ENCODE measurements around the gene AGMO.

The AGMO gene

DNA sequence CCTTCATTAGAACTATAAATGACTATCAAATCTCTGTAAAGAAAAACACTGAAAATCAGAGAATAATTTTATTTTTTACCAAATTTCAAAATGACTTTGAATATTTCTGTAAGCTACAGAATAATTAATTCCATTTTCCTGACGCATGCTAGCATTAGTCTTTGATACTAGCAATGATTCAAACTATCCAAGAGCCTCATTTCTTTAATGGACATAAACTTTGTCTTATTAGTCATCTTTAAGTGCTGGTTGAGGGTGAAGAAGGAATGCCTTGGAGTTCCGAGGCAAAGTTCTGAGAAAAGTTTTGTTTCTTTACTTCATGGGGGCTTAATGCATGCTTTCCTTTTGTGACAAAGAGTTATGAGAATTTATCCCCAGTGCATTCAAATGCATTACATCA, 137.3 kb downstream of the AGMO start:
- TF ChIP-seq EZH2phosphoT487 (conservative IDR thresholded peaks at IDR 0.05; ENCODE audit: low read length): no peak
- TF ChIP-seq, protein P1, sequence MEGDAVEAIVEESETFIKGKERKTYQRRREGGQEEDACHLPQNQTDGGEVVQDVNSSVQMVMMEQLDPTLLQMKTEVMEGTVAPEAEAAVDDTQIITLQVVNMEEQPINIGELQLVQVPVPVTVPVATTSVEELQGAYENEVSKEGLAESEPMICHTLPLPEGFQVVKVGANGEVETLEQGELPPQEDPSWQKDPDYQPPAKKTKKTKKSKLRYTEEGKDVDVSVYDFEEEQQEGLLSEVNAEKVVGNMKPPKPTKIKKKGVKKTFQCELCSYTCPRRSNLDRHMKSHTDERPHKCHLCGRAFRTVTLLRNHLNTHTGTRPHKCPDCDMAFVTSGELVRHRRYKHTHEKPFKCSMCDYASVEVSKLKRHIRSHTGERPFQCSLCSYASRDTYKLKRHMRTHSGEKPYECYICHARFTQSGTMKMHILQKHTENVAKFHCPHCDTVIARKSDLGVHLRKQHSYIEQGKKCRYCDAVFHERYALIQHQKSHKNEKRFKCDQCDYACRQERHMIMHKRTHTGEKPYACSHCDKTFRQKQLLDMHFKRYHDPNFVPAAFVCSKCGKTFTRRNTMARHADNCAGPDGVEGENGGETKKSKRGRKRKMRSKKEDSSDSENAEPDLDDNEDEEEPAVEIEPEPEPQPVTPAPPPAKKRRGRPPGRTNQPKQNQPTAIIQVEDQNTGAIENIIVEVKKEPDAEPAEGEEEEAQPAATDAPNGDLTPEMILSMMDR (IDR thresholded peaks at IDR 0.05; ENCODE audit: insufficient read depth, low read length, poor library complexity, severe bottlenecking): no peak
- H3K4me3 ChIP-seq (ENCODE audit: insufficient read depth, low read length, poor library complexity, severe bottlenecking): no peak overlapping the region
- no peak overlapping the region for H3K4me2 ChIP-seq (ENCODE audit: low read depth, low read length, poor library complexity, severe bottlenecking)
- H2AFZ ChIP-seq (ENCODE audit: low read depth, low read length, severe bottlenecking): no peak overlapping the region
- no peaks in the 10 kb centered on the region for H3K36me3 ChIP-seq (ENCODE audit: low read length)
- H3K27me3 ChIP-seq (ENCODE audit: low read length): no peaks in the 10 kb centered on the region
- H4K20me1 ChIP-seq (ENCODE audit: low read depth, low read length): no peaks in the 10 kb centered on the region
- H3K27ac ChIP-seq (ENCODE audit: low read depth, low read length): no peak overlapping the region
- H3F3A ChIP-seq (ENCODE audit: insufficient read depth): no peaks in the 10 kb centered on the region
- H3K9ac ChIP-seq (ENCODE audit: low read length): no peak overlapping the region
- no peaks in the 10 kb centered on the region for H3K9me3 ChIP-seq (ENCODE audit: insufficient read depth, low read length)
- H3K9me2 ChIP-seq (replicated peaks; ENCODE audit: insufficient read depth, low read length): no peaks in the 10 kb centered on the region
- no peaks in the 10 kb centered on the region for H3K79me2 ChIP-seq (ENCODE audit: insufficient read depth, low read length)

GRCh38 chr7:15419596-15419995, 142.2 kb downstream of the AGMO start:
- H3K79me2 ChIP-seq (ENCODE audit: insufficient read depth, low read length): no peaks in the 10 kb centered on the region
- no peaks in the 10 kb centered on the region for H3K27me3 ChIP-seq (ENCODE audit: low read length)
- H3F3A ChIP-seq (ENCODE audit: insufficient read depth): no peaks in the 10 kb centered on the region
- H3K4me3 ChIP-seq (ENCODE audit: insufficient read depth, low read length, poor library complexity, severe bottlenecking): no peak overlapping the region
- no peak overlapping the region for H3K4me2 ChIP-seq (ENCODE audit: low read depth, low read length, poor library complexity, severe bottlenecking)
- no peak overlapping the region for H3K9ac ChIP-seq (ENCODE audit: low read length)
- H3K27ac ChIP-seq (ENCODE audit: low read depth, low read length): no peak overlapping the region
- H3K36me3 ChIP-seq (ENCODE audit: low read length): no peaks in the 10 kb centered on the region
- no peaks in the 10 kb centered on the region for H3K9me2 ChIP-seq (replicated peaks; ENCODE audit: insufficient read depth, low read length)
- no peak overlapping the region for H2AFZ ChIP-seq (ENCODE audit: low read depth, low read length, severe bottlenecking)
- TF ChIP-seq, protein P1 (IDR thresholded peaks at IDR 0.05; ENCODE audit: insufficient read depth, low read length, poor library complexity, severe bottlenecking): no peak
- no peak for TF ChIP-seq EZH2phosphoT487 (conservative IDR thresholded peaks at IDR 0.05; ENCODE audit: low read length)
- H4K20me1 ChIP-seq (ENCODE audit: low read depth, low read length): no peaks in the 10 kb centered on the region
- no peaks in the 10 kb centered on the region for H3K9me3 ChIP-seq (ENCODE audit: insufficient read depth, low read length)

GRCh38 chr7:15418264-15418663, 143.6 kb downstream of the AGMO start:
- no peaks in the 10 kb centered on the region for H3K36me3 ChIP-seq (ENCODE audit: low read length)

More at GRCh38 chr7:15418264-15418663, 143.6 kb downstream of the AGMO start:
- no peak overlapping the region for H3K27ac ChIP-seq (ENCODE audit: low read depth, low read length)
- no peak overlapping the region for H2AFZ ChIP-seq (ENCODE audit: low read depth, low read length, severe bottlenecking)
- H4K20me1 ChIP-seq (ENCODE audit: low read depth, low read length): no peaks in the 10 kb centered on the region
- no peaks in the 10 kb centered on the region for H3K9me2 ChIP-seq (replicated peaks; ENCODE audit: insufficient read depth, low read length)
- H3K9me3 ChIP-seq (ENCODE audit: insufficient read depth, low read length): no peaks in the 10 kb centered on the region
- no peak for TF ChIP-seq EZH2phosphoT487 (conservative IDR thresholded peaks at IDR 0.05; ENCODE audit: low read length)
- TF ChIP-seq, protein P1 (IDR thresholded peaks at IDR 0.05; ENCODE audit: insufficient read depth, low read length, poor library complexity, severe bottlenecking): no peak
- no peak overlapping the region for H3K4me2 ChIP-seq (ENCODE audit: low read depth, low read length, poor library complexity, severe bottlenecking)
- no peaks in the 10 kb centered on the region for H3K27me3 ChIP-seq (ENCODE audit: low read length)
- no peak overlapping the region for H3K9ac ChIP-seq (ENCODE audit: low read length)
- no peaks in the 10 kb centered on the region for H3F3A ChIP-seq (ENCODE audit: insufficient read depth)
- H3K4me3 ChIP-seq (ENCODE audit: insufficient read depth, low read length, poor library complexity, severe bottlenecking): no peak overlapping the region
- no peaks in the 10 kb centered on the region for H3K79me2 ChIP-seq (ENCODE audit: insufficient read depth, low read length)

Measured in SU-DHL-6 (cell line).